AG04450 (cell line): ENCODE results near the gene RGPD8. TPM values are rescaled to one million over a fixed set of nuclear protein-coding genes. Genes with fewer than 3 reads are reported as not detected.

ENCODE experiments used
- CTCF ChIA-PET: fragments of 300-600, 350-600 bp; formaldehyde crosslinking; extraction: SDS; loops from one replicate; lab custom pipeline; 2022; ENCODE audit warnings: antibody characterized with exemption, inconsistent platforms; lab: Charles Lee
- POLR2A ChIA-PET: fragments of 350-600 bp; formaldehyde crosslinking; extraction: SDS; loops from one replicate; lab custom pipeline; 2021; ENCODE audit warnings: antibody characterized with exemption, inconsistent platforms; lab: Yijun Ruan, JAX
- DNase-seq: peaks from one replicate; pipeline ENCODE4 v3.0.0-alpha.2; 2011; ENCODE audit warnings: low read depth, low spot score
- H3K27ac ChIP-seq: one replicate; pipeline ENCODE4 v1.5.1; 2012; ENCODE audit warnings: low read depth, low read length, control low read depth
- H3K27me3 ChIP-seq: one replicate; pipeline ENCODE4 v1.6.0; 2012; ENCODE audit warnings: low read length; ENCODE audit not compliant: control insufficient read depth, insufficient read depth
- H3K4me3 ChIP-seq: 2 replicates; pipeline ENCODE4 v1.5.1; 2011; ENCODE audit warnings: mild to moderate bottlenecking, low read depth, low read length, control low read depth
- H3K9me3 ChIP-seq: 2 replicates; pipeline ENCODE4 v1.5.1; 2012; ENCODE audit warnings: low read length; ENCODE audit not compliant: control insufficient read depth, insufficient read depth
- polyA plus RNA-seq: library from polyadenylated mRNA; depleted of rRNA; stranded (reverse); fragments of >200 nt; gene quantifications from 2 replicates; pipeline ENCODE4 v1.2.3, GENCODE V29; 2011
- TF ChIP-seq, protein P1 (sequence below): IDR thresholded peaks from 2 replicates; pipeline ENCODE4 v1.5.1; 2011; ENCODE audit warnings: low read depth, low read length, control low read depth, inconsistent platforms

Gene RGPD8
- polyA plus RNA-seq, 1 experiment, result 2.6 TPM

DNA sequence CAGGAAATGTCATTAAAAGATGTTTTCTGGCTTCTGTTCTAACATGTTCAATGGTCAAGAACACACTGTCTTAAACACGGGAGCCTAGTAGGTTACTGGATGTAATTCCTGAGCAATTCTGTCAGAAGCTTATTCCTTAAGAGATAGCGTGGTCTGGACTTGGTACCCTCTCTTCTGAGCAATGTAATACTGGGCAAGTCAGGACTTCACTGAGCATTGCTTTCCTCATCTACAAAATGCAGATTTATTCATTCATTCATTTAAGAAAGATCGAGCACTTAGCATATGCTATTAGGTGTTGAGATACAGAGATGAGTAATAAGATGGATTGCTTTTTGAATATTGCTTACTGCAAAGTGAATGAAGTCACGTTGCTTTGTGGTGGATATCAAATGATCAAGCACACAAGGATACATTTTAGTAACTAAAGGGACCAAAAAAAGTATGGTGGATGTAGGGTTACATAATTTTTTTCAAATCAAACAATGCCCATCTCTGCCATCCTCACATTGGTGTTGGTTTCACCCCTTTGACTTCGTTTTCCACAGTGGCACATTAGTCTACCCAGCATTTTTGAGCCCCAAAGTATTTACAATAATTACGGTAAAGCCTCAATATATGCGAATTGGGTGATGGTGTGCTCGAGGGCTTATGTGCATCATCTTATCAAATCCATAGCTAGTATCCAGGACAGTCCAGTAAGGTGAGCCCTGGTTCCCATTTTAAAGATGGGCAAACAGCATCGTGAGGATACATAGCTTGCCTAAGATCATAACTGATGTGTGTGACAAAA, 92.8 kb downstream of the RGPD8 start:
- H3K9me3 ChIP-seq, result no peaks in the 10 kb centered on the region
- no peak overlapping the region for H3K27ac ChIP-seq
- ChIA-PET POLR2A (no interaction called here), CTCF (interaction anchor here (1.9 kb wide), 1 partner anchor 82 kb away, joined by 5 read pairs; no protein-coding TSS in a partner anchor)
- no peak for DNase-seq
- H3K27me3 ChIP-seq, result no peaks in the 10 kb centered on the region
- H3K4me3 ChIP-seq, result no peak overlapping the region
- TF ChIP-seq, protein P1, sequence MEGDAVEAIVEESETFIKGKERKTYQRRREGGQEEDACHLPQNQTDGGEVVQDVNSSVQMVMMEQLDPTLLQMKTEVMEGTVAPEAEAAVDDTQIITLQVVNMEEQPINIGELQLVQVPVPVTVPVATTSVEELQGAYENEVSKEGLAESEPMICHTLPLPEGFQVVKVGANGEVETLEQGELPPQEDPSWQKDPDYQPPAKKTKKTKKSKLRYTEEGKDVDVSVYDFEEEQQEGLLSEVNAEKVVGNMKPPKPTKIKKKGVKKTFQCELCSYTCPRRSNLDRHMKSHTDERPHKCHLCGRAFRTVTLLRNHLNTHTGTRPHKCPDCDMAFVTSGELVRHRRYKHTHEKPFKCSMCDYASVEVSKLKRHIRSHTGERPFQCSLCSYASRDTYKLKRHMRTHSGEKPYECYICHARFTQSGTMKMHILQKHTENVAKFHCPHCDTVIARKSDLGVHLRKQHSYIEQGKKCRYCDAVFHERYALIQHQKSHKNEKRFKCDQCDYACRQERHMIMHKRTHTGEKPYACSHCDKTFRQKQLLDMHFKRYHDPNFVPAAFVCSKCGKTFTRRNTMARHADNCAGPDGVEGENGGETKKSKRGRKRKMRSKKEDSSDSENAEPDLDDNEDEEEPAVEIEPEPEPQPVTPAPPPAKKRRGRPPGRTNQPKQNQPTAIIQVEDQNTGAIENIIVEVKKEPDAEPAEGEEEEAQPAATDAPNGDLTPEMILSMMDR, result no peak

DNA sequence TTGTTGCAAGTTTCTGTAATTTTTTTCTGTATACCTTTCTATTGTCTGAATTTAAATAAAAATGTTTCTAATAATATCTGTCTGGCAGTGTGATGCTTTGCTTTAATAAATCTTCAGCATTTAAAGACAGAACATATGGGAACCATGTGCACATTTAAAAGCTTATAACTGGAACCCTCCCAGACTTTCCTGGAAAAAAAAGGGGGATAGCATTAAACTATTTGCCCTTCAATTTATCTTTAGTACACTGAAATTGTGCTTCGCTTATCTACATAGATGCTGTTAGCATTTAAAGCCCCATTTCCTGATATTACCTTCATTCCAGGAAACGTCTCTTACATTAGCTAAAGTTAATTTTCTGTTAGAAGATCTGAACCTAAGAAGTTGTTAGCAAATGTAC, 93.5 kb downstream of the RGPD8 start:
- CTCF ChIA-PET, result no interaction called here
- no peaks in the 10 kb centered on the region for H3K27me3 ChIP-seq
- TF ChIP-seq, protein P1, result no peak
- DNase-seq, result no peak
- no peak overlapping the region for H3K27ac ChIP-seq
- POLR2A ChIA-PET, result no interaction called here
- H3K4me3 ChIP-seq, result no peak overlapping the region
- H3K9me3 ChIP-seq, result no peaks in the 10 kb centered on the region

DNA sequence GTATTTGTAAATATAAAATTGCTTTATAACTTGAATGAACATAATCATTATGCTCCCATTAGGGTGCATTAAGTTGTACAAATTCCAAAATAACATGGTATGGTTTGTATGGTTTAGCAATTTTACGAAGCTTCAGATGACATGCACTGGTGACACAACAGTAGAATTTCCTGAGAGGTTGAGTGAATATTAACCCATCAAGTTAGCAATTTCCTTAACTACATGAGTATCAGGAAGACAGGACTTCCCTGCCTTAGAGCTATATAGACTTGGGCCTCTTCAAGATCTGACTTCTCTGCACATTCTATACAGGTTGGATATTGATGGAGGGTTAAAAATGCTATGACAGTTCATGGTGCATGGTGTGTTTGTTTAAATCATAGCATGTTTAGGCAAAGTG, 97.8 kb downstream of the RGPD8 start:
- no peak overlapping the region for H3K27ac ChIP-seq
- no peak for DNase-seq
- ChIA-PET POLR2A (no interaction called here), CTCF (interaction anchor here (0.7 to 1.1 kb wide), 2 partner anchors 10 to 76 kb away, joined by 3 read pairs; no protein-coding TSS in a partner anchor)
- no peaks in the 10 kb centered on the region for H3K9me3 ChIP-seq
- no peaks in the 10 kb centered on the region for H3K27me3 ChIP-seq
- TF ChIP-seq, protein P1, result no peak
- H3K4me3 ChIP-seq, result no peak overlapping the region

- TF ChIP-seq, protein P1, result no peak
- H3K27ac ChIP-seq, result no peak overlapping the region
- no peaks in the 10 kb centered on the region for H3K9me3 ChIP-seq
- DNase-seq, result no peak
- ChIA-PET POLR2A (no interaction called here), CTCF (no interaction called here)
- H3K27me3 ChIP-seq, result no peaks in the 10 kb centered on the region
- H3K4me3 ChIP-seq, result no peak overlapping the region
These were observed 101.2 kb downstream of the RGPD8 start for GRCh38 chr2:112332123-112332696.

DNA sequence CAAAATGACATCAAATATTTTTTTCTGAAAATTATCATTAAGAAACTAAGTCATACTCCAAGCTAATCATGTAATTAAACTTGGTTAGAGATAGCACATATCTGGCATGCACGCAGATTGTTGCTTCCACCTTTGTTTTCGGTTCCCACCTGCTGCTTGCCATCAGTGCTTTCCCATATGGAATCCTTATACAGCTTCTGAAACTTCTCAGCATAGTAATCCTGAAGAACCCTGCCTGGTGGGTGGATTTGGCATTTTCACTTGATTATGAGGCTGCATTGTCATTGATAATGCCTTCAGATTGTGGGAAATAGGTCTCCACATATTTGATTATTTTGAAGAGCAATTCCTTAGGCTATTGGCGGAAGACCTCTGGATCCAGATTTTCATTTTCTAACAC, 110.5 kb downstream of the RGPD8 start:
- TF ChIP-seq, protein P1, result no peak
- DNase-seq, result no peak
- H3K27ac ChIP-seq, result no peak overlapping the region
- H3K27me3 ChIP-seq, result no peaks in the 10 kb centered on the region
- H3K4me3 ChIP-seq, result no peak overlapping the region
- POLR2A ChIA-PET, result no interaction called here
- CTCF ChIA-PET, result no interaction called here
- no peaks in the 10 kb centered on the region for H3K9me3 ChIP-seq
